ENCODE results near the gene RNASE12.
A peak's percentile ranks its signal among the peaks of the same experiment; 100 is the strongest.

The RNASE12 gene

DNA sequence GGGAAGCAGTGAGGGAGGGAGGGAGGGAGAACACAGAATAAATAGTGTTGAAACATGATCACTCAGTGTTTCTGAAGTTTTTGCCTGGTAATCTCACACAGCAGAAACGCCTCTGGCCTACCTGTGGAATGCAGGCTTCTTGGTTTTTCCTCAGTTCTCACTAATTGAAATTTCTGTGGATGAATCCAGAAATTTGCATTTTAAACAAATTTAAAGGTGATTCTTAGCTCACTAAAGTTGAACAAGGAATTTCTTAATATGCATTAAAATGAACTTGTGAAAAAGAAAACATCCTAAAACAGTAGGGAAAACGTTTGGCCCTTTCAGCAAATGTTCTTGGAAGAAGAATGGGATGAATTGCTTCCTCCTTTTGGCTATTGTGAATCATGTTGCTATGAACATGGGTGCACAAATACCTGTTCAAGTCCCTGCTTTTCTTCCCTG lies 31.7 kb downstream of the RNASE12 start:
- Histone ChIP-seq H2BK15ac (replicated peaks; ENCODE audit: low read depth) (no peak overlapping the region), H3K27ac (ENCODE audit: low read depth, low read length) (no peak overlapping the region), H3K9ac (ENCODE audit: low read length) (peak overlapping the region; percentile 4), H3K4me3 (ENCODE audit: low read length) (no peak overlapping the region), H2BK120ac (ENCODE audit: low read depth, low read length) (no peak overlapping the region), H3K79me2 (ENCODE audit: control insufficient read depth, insufficient read depth, low read length) (no peaks in the 10 kb centered on the region), H3K79me1 (ENCODE audit: low read length) (no peaks in the 10 kb centered on the region), H3K4ac (ENCODE audit: low read depth, low read length) (no peak overlapping the region), H3K4me2 (ENCODE audit: low read length) (no peak overlapping the region), H2BK5ac (ENCODE audit: low read length) (no peak overlapping the region), H3K36me3 (ENCODE audit: control insufficient read depth, insufficient read depth, low read length) (no peaks in the 10 kb centered on the region), H3K4me1 (ENCODE audit: control insufficient read depth, low read depth, low read length) (peaks cover 2% of the 10 kb centered on the region), H2AK5ac (ENCODE audit: low read length) (no peak overlapping the region), H3K18ac (ENCODE audit: low read length) (peak overlapping the region; percentile 39), H3K56ac (ENCODE audit: low read length) (no peak overlapping the region), H3K27me3 (ENCODE audit: insufficient read depth, low read length, poor library complexity) (no peaks in the 10 kb centered on the region), H4K8ac (ENCODE audit: low read depth, low read length) (no peak overlapping the region), H3K23ac (ENCODE audit: low read length) (no peak overlapping the region), H4K5ac (ENCODE audit: low read length) (no peak overlapping the region)
- DNase-seq = no peak
- WGBS (ENCODE audit: extremely low coverage, insufficient coverage, low lambda C conversion rate) = no CpG with 5 or more reads among the region's 2 CpGs

- Histone ChIP-seq H3K27me3 (ENCODE audit: insufficient read depth, low read length, poor library complexity) (no peaks in the 10 kb centered on the region), H3K4ac (ENCODE audit: low read depth, low read length) (no peak overlapping the region), H3K79me2 (ENCODE audit: control insufficient read depth, insufficient read depth, low read length) (no peaks in the 10 kb centered on the region), H2BK15ac (replicated peaks; ENCODE audit: low read depth) (no peak overlapping the region), H3K23ac (ENCODE audit: low read length) (no peak overlapping the region), H3K18ac (ENCODE audit: low read length) (no peak overlapping the region), H3K27ac (ENCODE audit: low read depth, low read length) (no peak overlapping the region), H3K79me1 (ENCODE audit: low read length) (no peaks in the 10 kb centered on the region), H3K9ac (ENCODE audit: low read length) (no peak overlapping the region), H2BK5ac (ENCODE audit: low read length) (no peak overlapping the region), H4K5ac (ENCODE audit: low read length) (peak overlapping the region; percentile 21), H2BK120ac (ENCODE audit: low read depth, low read length) (peak overlapping the region; percentile 75), H3K4me3 (ENCODE audit: low read length) (no peak overlapping the region), H3K4me2 (ENCODE audit: low read length) (no peak overlapping the region), H3K36me3 (ENCODE audit: control insufficient read depth, insufficient read depth, low read length) (no peaks in the 10 kb centered on the region), H3K4me1 (ENCODE audit: control insufficient read depth, low read depth, low read length) (peaks cover 2% of the 10 kb centered on the region), H3K56ac (ENCODE audit: low read length) (no peak overlapping the region), H4K8ac (ENCODE audit: low read depth, low read length) (no peak overlapping the region), H2AK5ac (ENCODE audit: low read length) (no peak overlapping the region)
- WGBS (ENCODE audit: extremely low coverage, insufficient coverage, low lambda C conversion rate) = no CpG with 5 or more reads among the region's 2 CpGs
- no peak for DNase-seq
These were observed 34.0 kb downstream of the RNASE12 start for GRCh38 chr14:20557212-20557542.

GRCh38 chr14:20556500-20557211 lies 34.5 kb downstream of the RNASE12 start:
- H3K4me1 ChIP-seq (ENCODE audit: control insufficient read depth, low read depth, low read length) = peaks cover 2% of the 10 kb centered on the region
- H4K5ac ChIP-seq (ENCODE audit: low read length) = peak overlapping the region; percentile 21
- H3K4me3 ChIP-seq (ENCODE audit: low read length) = no peak overlapping the region
- H3K27ac ChIP-seq (ENCODE audit: low read depth, low read length) = no peak overlapping the region
- H3K18ac ChIP-seq (ENCODE audit: low read length) = peak overlapping the region; percentile 23
- H3K23ac ChIP-seq (ENCODE audit: low read length) = no peak overlapping the region
- H2BK5ac ChIP-seq (ENCODE audit: low read length) = no peak overlapping the region
- no peak overlapping the region for H3K56ac ChIP-seq (ENCODE audit: low read length)
- H3K79me1 ChIP-seq (ENCODE audit: low read length) = no peaks in the 10 kb centered on the region
- no peaks in the 10 kb centered on the region for H3K27me3 ChIP-seq (ENCODE audit: insufficient read depth, low read length, poor library complexity)
- peak overlapping the region; percentile 75 for H2BK120ac ChIP-seq (ENCODE audit: low read depth, low read length)
- H3K4ac ChIP-seq (ENCODE audit: low read depth, low read length) = no peak overlapping the region
- H4K8ac ChIP-seq (ENCODE audit: low read depth, low read length) = no peak overlapping the region
- no peaks in the 10 kb centered on the region for H3K36me3 ChIP-seq (ENCODE audit: control insufficient read depth, insufficient read depth, low read length)
- DNase-seq = no peak
- no peak overlapping the region for H3K9ac ChIP-seq (ENCODE audit: low read length)
- no peak overlapping the region for H2BK15ac ChIP-seq (replicated peaks; ENCODE audit: low read depth)
- H2AK5ac ChIP-seq (ENCODE audit: low read length) = no peak overlapping the region
- WGBS (ENCODE audit: extremely low coverage, insufficient coverage, low lambda C conversion rate) = no CpG with 5 or more reads among the region's 11 CpGs
- H3K79me2 ChIP-seq (ENCODE audit: control insufficient read depth, insufficient read depth, low read length) = no peaks in the 10 kb centered on the region
- H3K4me2 ChIP-seq (ENCODE audit: low read length) = no peak overlapping the region

DNA sequence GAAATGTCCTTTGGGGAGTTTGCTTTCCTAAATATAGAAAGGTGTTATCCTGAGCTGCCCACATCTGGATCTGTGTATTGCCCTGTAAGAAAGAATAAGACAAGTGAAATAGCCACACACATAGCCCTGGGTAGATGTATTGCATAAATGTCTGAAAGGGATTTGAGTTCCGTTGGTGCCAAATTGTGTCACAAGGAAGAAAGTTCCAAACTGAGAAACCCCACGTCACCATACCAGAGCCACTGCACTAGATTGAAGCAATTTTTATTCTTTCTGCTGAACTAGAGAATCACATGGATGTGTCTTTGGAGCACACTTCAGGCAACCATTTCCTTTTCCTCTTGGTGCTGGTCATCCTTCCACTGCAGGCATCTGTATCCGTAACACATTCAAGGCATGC lies 35.3 kb downstream of the RNASE12 start:
- no peak overlapping the region for H3K27ac ChIP-seq (ENCODE audit: low read depth, low read length)
- no peak for DNase-seq
- H3K36me3 ChIP-seq (ENCODE audit: control insufficient read depth, insufficient read depth, low read length) = no peaks in the 10 kb centered on the region
- H3K4ac ChIP-seq (ENCODE audit: low read depth, low read length) = no peak overlapping the region
- H3K18ac ChIP-seq (ENCODE audit: low read length) = no peak overlapping the region
- no peak overlapping the region for H3K4me2 ChIP-seq (ENCODE audit: low read length)
- H4K8ac ChIP-seq (ENCODE audit: low read depth, low read length) = no peak overlapping the region
- no peak overlapping the region for H3K56ac ChIP-seq (ENCODE audit: low read length)
- no peak overlapping the region for H2BK15ac ChIP-seq (replicated peaks; ENCODE audit: low read depth)
- no peak overlapping the region for H3K23ac ChIP-seq (ENCODE audit: low read length)
- no peak overlapping the region for H4K5ac ChIP-seq (ENCODE audit: low read length)
- H3K79me2 ChIP-seq (ENCODE audit: control insufficient read depth, insufficient read depth, low read length) = no peaks in the 10 kb centered on the region
- H2BK120ac ChIP-seq (ENCODE audit: low read depth, low read length) = no peak overlapping the region
- no peak overlapping the region for H3K4me3 ChIP-seq (ENCODE audit: low read length)
- no peaks in the 10 kb centered on the region for H3K79me1 ChIP-seq (ENCODE audit: low read length)
- no peaks in the 10 kb centered on the region for H3K27me3 ChIP-seq (ENCODE audit: insufficient read depth, low read length, poor library complexity)
- H3K4me1 ChIP-seq (ENCODE audit: control insufficient read depth, low read depth, low read length) = peaks cover 2% of the 10 kb centered on the region
- no peak overlapping the region for H2BK5ac ChIP-seq (ENCODE audit: low read length)
- no CpG with 5 or more reads among the region's 3 CpGs for WGBS (ENCODE audit: extremely low coverage, insufficient coverage, low lambda C conversion rate)
- H2AK5ac ChIP-seq (ENCODE audit: low read length) = no peak overlapping the region
- H3K9ac ChIP-seq (ENCODE audit: low read length) = no peak overlapping the region

GRCh38 chr14:20553024-20553423 lies 38.2 kb downstream of the RNASE12 start:
- Histone ChIP-seq H2BK120ac (ENCODE audit: low read depth, low read length) (no peak overlapping the region), H3K4me2 (ENCODE audit: low read length) (no peak overlapping the region), H3K9ac (ENCODE audit: low read length) (no peak overlapping the region), H2AK5ac (ENCODE audit: low read length) (no peak overlapping the region), H3K79me2 (ENCODE audit: control insufficient read depth, insufficient read depth, low read length) (no peaks in the 10 kb centered on the region), H3K56ac (ENCODE audit: low read length) (no peak overlapping the region), H3K4ac (ENCODE audit: low read depth, low read length) (no peak overlapping the region), H3K27me3 (ENCODE audit: insufficient read depth, low read length, poor library complexity) (no peaks in the 10 kb centered on the region), H3K4me1 (ENCODE audit: control insufficient read depth, low read depth, low read length) (no peaks in the 10 kb centered on the region), H3K23ac (ENCODE audit: low read length) (no peak overlapping the region), H3K79me1 (ENCODE audit: low read length) (no peaks in the 10 kb centered on the region), H3K36me3 (ENCODE audit: control insufficient read depth, insufficient read depth, low read length) (no peaks in the 10 kb centered on the region), H3K4me3 (ENCODE audit: low read length) (no peak overlapping the region), H2BK5ac (ENCODE audit: low read length) (no peak overlapping the region), H4K8ac (ENCODE audit: low read depth, low read length) (no peak overlapping the region), H3K18ac (ENCODE audit: low read length) (no peak overlapping the region), H2BK15ac (replicated peaks; ENCODE audit: low read depth) (no peak overlapping the region), H4K5ac (ENCODE audit: low read length) (no peak overlapping the region), H3K27ac (ENCODE audit: low read depth, low read length) (no peak overlapping the region)
- DNase-seq = no peak

- no CpG with 5 or more reads among the region's 3 CpGs for WGBS (ENCODE audit: extremely low coverage, insufficient coverage, low lambda C conversion rate)
- H3K4me1 ChIP-seq (ENCODE audit: control insufficient read depth, low read depth, low read length) = no peaks in the 10 kb centered on the region
These were observed 39.6 kb downstream of the RNASE12 start for GRCh38 chr14:20551606-20552005.

More at GRCh38 chr14:20551606-20552005, 39.6 kb downstream of the RNASE12 start:
- DNase-seq = no peak
- Histone ChIP-seq H3K56ac (ENCODE audit: low read length) (no peak overlapping the region), H3K36me3 (ENCODE audit: control insufficient read depth, insufficient read depth, low read length) (no peaks in the 10 kb centered on the region), H3K4me3 (ENCODE audit: low read length) (no peak overlapping the region), H3K27ac (ENCODE audit: low read depth, low read length) (no peak overlapping the region), H3K4ac (ENCODE audit: low read depth, low read length) (no peak overlapping the region), H3K18ac (ENCODE audit: low read length) (no peak overlapping the region), H3K4me2 (ENCODE audit: low read length) (no peak overlapping the region), H3K9ac (ENCODE audit: low read length) (no peak overlapping the region), H3K23ac (ENCODE audit: low read length) (no peak overlapping the region), H3K79me2 (ENCODE audit: control insufficient read depth, insufficient read depth, low read length) (no peaks in the 10 kb centered on the region), H2BK120ac (ENCODE audit: low read depth, low read length) (no peak overlapping the region), H4K5ac (ENCODE audit: low read length) (no peak overlapping the region), H2BK5ac (ENCODE audit: low read length) (no peak overlapping the region), H2AK5ac (ENCODE audit: low read length) (no peak overlapping the region), H4K8ac (ENCODE audit: low read depth, low read length) (no peak overlapping the region), H2BK15ac (replicated peaks; ENCODE audit: low read depth) (no peak overlapping the region), H3K79me1 (ENCODE audit: low read length) (no peaks in the 10 kb centered on the region), H3K27me3 (ENCODE audit: insufficient read depth, low read length, poor library complexity) (no peaks in the 10 kb centered on the region)
